Left ventricle myocardium inferior (tissue), 1 donor: ENCODE results near the gene KLHL3. TPM values are rescaled to one million over a fixed set of nuclear protein-coding genes. Genes with fewer than 3 reads are reported as not detected.
A peak's percentile ranks its signal among the peaks of the same experiment; 100 is the strongest.

ENCODE experiments used
- DNase-seq: peaks from one replicate; pipeline ENCODE4 v3.0.0-alpha.2; 2020
- H3K27ac ChIP-seq: fragments of 200-600 bp; replicated peaks from 2 replicates; pipeline ENCODE4 v1.8.0; 2021
- H3K27me3 ChIP-seq: fragments of 200-600 bp; 2 replicates; pipeline ENCODE4 v1.8.0; 2021; ENCODE audit warnings: low read depth
- H3K36me3 ChIP-seq: fragments of 200-600 bp; 2 replicates; pipeline ENCODE4 v1.8.0; 2021
- H3K4me1 ChIP-seq: fragments of 200-600 bp; 2 replicates; pipeline ENCODE4 v1.8.0; 2021
- H3K4me3 ChIP-seq: fragments of 200-600 bp; 2 replicates; pipeline ENCODE4 v1.8.0; 2021; ENCODE audit warnings: mild to moderate bottlenecking, moderate library complexity
- H3K9me3 ChIP-seq: fragments of 200-600 bp; replicated peaks from 2 replicates; pipeline ENCODE4 v1.8.0; 2021
- CTCF ChIP-seq: fragments of 200-600 bp; IDR thresholded peaks from 2 replicates; pipeline ENCODE4 v1.8.0; 2021; ENCODE audit warnings: antibody characterized with exemption, mild to moderate bottlenecking, borderline replicate concordance
- intact Hi-C: fragments of 100-400 bp; cut with micrococcal nuclease; formaldehyde crosslinking; loops from one replicate; pipeline ENCODE4 v1.11.0; 2022
- total RNA-seq: library from RNA; stranded (reverse); fragmentation: NEBNext Ultra II Directional; extraction: Animal tissue kit (Norgen Biotek cat#: 25700); gene quantifications from one replicate; pipeline ENCODE4 v1.2.1, GENCODE V29; 2021
- donor health status: DM: no; HTN: yes; CAD: no; lungs with severe emphysema.

The KLHL3 gene
- total RNA-seq, 1 donor from 2014 or later: 26.3 TPM

DNA sequence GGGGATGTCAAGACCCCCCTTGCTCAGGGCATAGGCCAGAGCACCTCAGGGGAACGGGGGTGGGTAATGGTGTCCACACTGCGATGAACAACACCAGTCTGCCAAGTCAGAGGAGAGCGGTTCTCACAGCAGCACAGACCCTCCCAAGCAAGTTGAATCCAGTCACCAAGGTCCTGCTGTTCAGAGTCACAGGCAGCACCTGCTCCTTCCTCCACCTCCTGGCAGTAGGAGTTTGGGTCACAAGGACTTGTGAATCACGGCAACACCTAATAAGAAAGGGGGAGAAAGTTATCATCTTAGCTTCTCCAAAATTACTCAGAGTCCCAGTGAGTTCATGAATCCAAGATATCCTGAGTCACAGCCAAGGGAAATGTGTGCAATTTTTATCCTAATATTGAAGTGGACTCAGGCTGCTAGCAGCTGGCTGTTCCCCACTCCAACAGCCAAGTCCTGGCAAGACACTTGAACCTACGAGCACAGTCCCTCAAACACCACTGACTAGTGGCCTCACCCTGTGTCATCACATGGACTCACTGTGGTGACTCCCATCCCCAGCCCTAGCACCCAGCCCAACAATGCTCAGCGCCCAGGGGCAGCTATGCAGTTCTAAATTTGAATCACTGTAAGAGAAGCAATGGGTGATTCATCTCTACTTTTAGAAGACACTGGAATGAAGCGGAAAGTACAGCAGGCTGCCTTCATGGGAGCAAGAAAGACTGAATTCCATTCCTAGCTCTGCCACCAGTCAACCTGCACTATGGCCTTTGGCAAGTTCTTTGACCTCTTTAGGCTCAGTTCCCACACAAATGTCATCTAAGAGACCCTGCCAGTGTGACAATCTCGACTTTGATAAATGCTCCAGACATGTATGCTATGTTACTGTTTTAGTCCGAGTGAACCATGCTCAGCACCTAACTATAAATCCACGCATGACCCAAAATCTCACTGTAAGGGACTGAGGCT is 113.7 kb downstream of the KLHL3 start:
- DNase-seq: peak; percentile 62
- no peak for TF ChIP-seq CTCF
- peak overlapping the region; percentile 30 for H3K4me3 ChIP-seq
- H3K27me3 ChIP-seq: no peaks in the 10 kb centered on the region
- H3K9me3 ChIP-seq: no peaks in the 10 kb centered on the region
- H3K36me3 ChIP-seq: peaks cover 3% of the 10 kb centered on the region
- peaks cover 69% of the 10 kb centered on the region for H3K4me1 ChIP-seq
- intact Hi-C loops: no loop called here
- H3K27ac ChIP-seq: peak overlapping the region; percentile 93

DNA sequence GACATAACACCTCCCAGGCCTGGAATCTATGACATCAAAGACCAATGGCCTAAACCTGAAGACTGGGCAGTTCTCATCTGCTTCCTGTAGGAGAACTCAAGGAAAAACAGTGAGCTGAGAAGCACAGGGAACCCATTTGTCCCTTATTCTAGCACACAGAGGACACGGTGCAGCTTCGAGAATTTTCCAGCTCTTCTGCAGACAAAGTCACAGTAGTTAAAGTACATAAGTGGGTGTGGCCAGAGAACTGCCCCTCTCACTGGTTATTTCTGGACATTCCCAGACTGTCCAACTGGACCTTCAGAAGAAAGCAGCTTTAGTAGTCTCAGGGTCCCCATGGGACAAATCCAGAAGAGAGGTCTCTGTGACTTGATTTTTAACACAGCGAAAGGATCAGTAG is 114.6 kb downstream of the KLHL3 start:
- peaks cover 3% of the 10 kb centered on the region for H3K36me3 ChIP-seq
- no peak overlapping the region for H3K4me3 ChIP-seq
- H3K27ac ChIP-seq: peak overlapping the region; percentile 93
- no peaks in the 10 kb centered on the region for H3K27me3 ChIP-seq
- no peak for TF ChIP-seq CTCF
- H3K9me3 ChIP-seq: no peaks in the 10 kb centered on the region
- peaks cover 69% of the 10 kb centered on the region for H3K4me1 ChIP-seq
- intact Hi-C loops: no loop called here
- DNase-seq: no peak

DNA sequence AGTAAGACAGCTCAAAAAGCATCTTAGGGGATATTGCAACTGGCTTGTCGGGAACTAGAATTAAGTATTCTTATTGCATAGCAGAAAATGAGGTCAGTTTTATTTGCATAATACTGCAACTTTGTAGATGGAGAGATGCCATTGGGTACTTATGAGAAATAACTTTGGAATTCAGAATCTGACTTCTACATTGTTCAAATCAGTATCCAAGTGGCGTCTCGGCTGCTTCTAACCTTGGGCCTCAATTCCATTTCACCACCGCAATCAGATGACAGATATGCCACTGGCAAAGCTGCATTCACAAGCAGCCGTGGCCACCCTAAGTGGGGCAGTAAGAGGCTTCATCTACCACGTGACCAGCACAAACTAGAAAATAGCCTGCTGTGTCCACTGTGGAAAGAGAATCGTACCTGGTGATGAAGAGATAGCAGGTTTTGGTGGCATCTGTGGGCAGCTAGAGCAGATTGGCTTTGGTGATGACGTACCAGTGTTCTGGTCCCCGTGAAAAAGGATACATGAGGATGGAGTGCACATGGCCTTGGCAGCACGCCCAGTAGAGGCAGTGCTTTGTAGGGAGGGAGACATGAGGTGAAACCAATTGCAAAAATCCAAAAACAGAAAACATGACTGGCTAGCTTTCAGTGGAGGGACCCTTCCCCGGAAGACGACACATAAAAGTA is 116.6 kb downstream of the KLHL3 start:
- no peak for TF ChIP-seq CTCF
- intact Hi-C loops: no loop called here
- Histone ChIP-seq H3K27me3 (no peaks in the 10 kb centered on the region), H3K9me3 (no peaks in the 10 kb centered on the region), H3K4me1 (peaks cover 53% of the 10 kb centered on the region), H3K27ac (peak overlapping the region; percentile 45), H3K4me3 (no peak overlapping the region), H3K36me3 (peaks cover 3% of the 10 kb centered on the region)
- DNase-seq: peak; percentile 85

DNA sequence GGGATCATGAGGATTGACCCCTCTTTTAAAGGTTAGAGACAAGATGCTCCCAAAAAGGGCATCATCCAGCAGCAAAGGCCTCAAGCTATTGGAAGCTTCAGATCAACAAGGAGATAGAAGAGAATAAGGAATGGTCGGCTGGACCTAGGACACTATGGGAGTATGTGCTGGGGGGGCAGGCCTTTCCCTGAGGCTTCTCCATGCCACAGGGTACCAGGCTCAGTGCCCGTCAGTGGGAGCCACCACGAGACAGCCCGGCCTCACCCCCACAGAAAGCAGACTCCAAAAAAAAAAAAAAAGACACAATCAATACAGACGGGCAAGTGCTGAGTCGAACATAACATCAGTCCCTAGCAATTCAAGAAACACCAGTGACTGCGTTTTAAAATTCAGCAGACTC is 117.4 kb downstream of the KLHL3 start:
- no peak for TF ChIP-seq CTCF
- peaks cover 3% of the 10 kb centered on the region for H3K36me3 ChIP-seq
- H3K27me3 ChIP-seq: no peaks in the 10 kb centered on the region
- H3K27ac ChIP-seq: no peak overlapping the region
- H3K4me1 ChIP-seq: peaks cover 44% of the 10 kb centered on the region
- intact Hi-C loops: no loop called here
- no peak for DNase-seq
- no peaks in the 10 kb centered on the region for H3K9me3 ChIP-seq
- H3K4me3 ChIP-seq: no peak overlapping the region

DNA sequence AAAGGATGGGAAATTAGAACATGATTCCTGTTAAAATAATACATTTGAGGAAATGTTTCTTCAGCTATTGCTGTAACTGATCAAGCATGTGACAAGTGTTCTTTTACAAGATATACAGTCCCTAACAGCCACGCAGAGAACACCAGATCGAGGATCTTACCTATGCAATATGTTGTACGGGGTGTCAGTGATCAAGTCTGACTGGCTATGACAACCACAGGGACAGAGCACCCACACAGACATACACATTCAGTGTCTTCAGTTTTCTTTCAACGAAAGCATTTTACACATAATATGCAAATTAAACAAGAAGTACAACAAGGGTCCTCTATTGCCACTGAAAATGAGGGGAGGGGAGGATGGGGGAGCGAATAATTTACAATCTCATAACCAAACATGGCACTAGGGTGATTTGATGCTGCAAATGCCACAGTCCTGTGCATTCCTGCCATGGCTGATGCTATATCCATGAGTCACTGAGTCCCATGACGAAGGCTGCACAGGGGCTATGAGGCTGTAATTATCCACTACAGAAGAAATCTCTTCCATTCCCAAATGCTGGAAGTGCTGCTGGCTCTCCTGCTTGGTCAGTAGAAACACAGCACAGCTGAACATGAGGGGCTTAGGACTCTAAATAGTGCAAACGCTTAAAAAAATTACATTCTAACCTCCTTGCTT is 118.2 kb downstream of the KLHL3 start:
- intact Hi-C loops: no loop called here
- H3K9me3 ChIP-seq: no peaks in the 10 kb centered on the region
- H3K27ac ChIP-seq: no peak overlapping the region
- peaks cover 3% of the 10 kb centered on the region for H3K36me3 ChIP-seq
- peaks cover 36% of the 10 kb centered on the region for H3K4me1 ChIP-seq
- H3K27me3 ChIP-seq: no peaks in the 10 kb centered on the region
- H3K4me3 ChIP-seq: no peak overlapping the region
- no peak for TF ChIP-seq CTCF
- no peak for DNase-seq
